HCT116 (cell line): ENCODE results near the gene WWOX. TPM values are rescaled to one million over a fixed set of nuclear protein-coding genes. Genes with fewer than 3 reads are reported as not detected.

Source experiments
- ATAC-seq: fragments of 200-7000 bp; cut with Tn5 transposase; 2 replicates; pipeline ENCODE4 v1.9.1; 2020; ENCODE audit warnings: mild to moderate bottlenecking, moderate library complexity
- BruUV-seq: library from RNA; stranded (reverse); fragments of 400-500 nt; replicated peaks from 2 replicates; lab custom pipeline; 2021; lab: Mats Ljungman, UMichigan
- CTCF ChIA-PET: fragments of 300-600 bp; sonication (Branson Sonifier 250); formaldehyde crosslinking; loops from one replicate; lab custom pipeline; 2021; ENCODE audit warnings: antibody characterized with exemption; lab: Charles Lee
- POLR2A ChIA-PET: fragments of 300-600, 350-600 bp; sonication (Branson Sonifier 250); formaldehyde crosslinking; loops from one replicate; lab custom pipeline; 2021; ENCODE audit warnings: antibody characterized with exemption; lab: Charles Lee
- RAD21 ChIA-PET, 2 experiments: fragments of 300-600 bp; sonication (Branson Sonifier 250); formaldehyde crosslinking; loops; one replicate each; lab custom pipeline; 2023; ENCODE audit warnings: low total read pairs in 2 of 2; ENCODE audit not compliant: uncharacterized antibody in 2 of 2, unreplicated experiment in 2 of 2, low non-redundant PET in 1 of 2; lab: Charles Lee
- DNase-seq: peaks from one replicate; pipeline ENCODE4 v3.0.0-alpha.2; 2010; ENCODE audit warnings: low read depth, low spot score
- H2AFZ ChIP-seq: fragments of 200-600 bp; shearing (Covaris generic), sonication (generic); 2 replicates; pipeline ENCODE4 v1.6.1; 2017; ENCODE audit warnings: low read depth, mixed run types, mixed read lengths, antibody characterized with exemption, low read length; ENCODE audit not compliant: poor library complexity, severe bottlenecking
- H3K27ac ChIP-seq: 2 replicates; pipeline ENCODE4 v1.5.1; 2012; ENCODE audit warnings: low read depth, low read length
- H3K27me3 ChIP-seq: fragments of 200-600 bp; sonication (generic); 2 replicates; pipeline ENCODE4 v1.6.1; 2016; ENCODE audit warnings: mixed run types, low read length, mixed read lengths; ENCODE audit not compliant: insufficient read depth
- H3K36me3 ChIP-seq, 2 experiments: fragments of 200-500 bp in 1 of 2; fragments of 200-600 bp in 1 of 2; sonication (Bioruptor generic) in 1 of 2; sonication (generic) in 1 of 2; 2 replicates each; pipeline versions ENCODE4 v1.5.1 to v1.6.1; 2014 to 2016; ENCODE audit warnings: low read length in 2 of 2, inconsistent platforms in 1 of 2, mixed read lengths in 1 of 2, mixed run types in 1 of 2; ENCODE audit not compliant: insufficient read depth in 2 of 2, control insufficient read depth in 1 of 2
- H3K4me1 ChIP-seq, 2 experiments: fragments of 200-600 bp in 1 of 2; sonication (generic) in 1 of 2; 2 replicates each; pipeline versions ENCODE4 v1.5.1 to v1.6.1; 2012 to 2017; ENCODE audit warnings: low read length in 2 of 2, inconsistent platforms in 1 of 2, mild to moderate bottlenecking in 1 of 2, mixed read lengths in 1 of 2, mixed run types in 1 of 2, moderate library complexity in 1 of 2; ENCODE audit not compliant: insufficient read depth in 2 of 2, control insufficient read depth in 1 of 2
- H3K4me2 ChIP-seq: fragments of 200-600 bp; sonication (generic); 2 replicates; pipeline ENCODE4 v1.6.1; 2017; ENCODE audit warnings: mixed run types, low read length, mixed read lengths
- H3K4me3 ChIP-seq, 2 experiments: fragments of 200-600 bp in 1 of 2; sonication (generic) in 1 of 2; replicated peaks in 1 of 2; 2 replicates each; pipeline ENCODE4 v1.5.1; 2011 to 2016; ENCODE audit warnings: low read length in 2 of 2, control low read depth in 1 of 2, low read depth in 1 of 2, mild to moderate bottlenecking in 1 of 2, mixed read lengths in 1 of 2, mixed run types in 1 of 2
- H3K79me2 ChIP-seq: fragments of 200-600 bp; sonication (generic); 2 replicates; pipeline ENCODE4 v1.6.1; 2017; ENCODE audit warnings: mild to moderate bottlenecking, mixed run types, low read length, moderate library complexity, mixed read lengths; ENCODE audit not compliant: insufficient read depth
- H3K9ac ChIP-seq: fragments of 200-600 bp; sonication (generic); 2 replicates; pipeline ENCODE4 v1.6.1; 2016; ENCODE audit warnings: low read length, mixed read lengths
- H3K9me2 ChIP-seq: fragments of 200-600 bp; sonication (generic), shearing (Covaris generic); 2 replicates; pipeline ENCODE4 v1.6.1; 2017; ENCODE audit warnings: mixed run types, mild to moderate bottlenecking, moderate library complexity; ENCODE audit not compliant: insufficient read depth
- H3K9me3 ChIP-seq, 2 experiments: fragments of 200-500 bp in 1 of 2; fragments of 200-600 bp in 1 of 2; sonication (Bioruptor generic) in 1 of 2; sonication (generic) in 1 of 2; 2 replicates each; pipeline ENCODE4 v1.6.1; 2014 to 2017; ENCODE audit warnings: low read length in 2 of 2, mixed read lengths in 2 of 2, inconsistent platforms in 1 of 2, low read depth in 1 of 2, mild to moderate bottlenecking in 1 of 2, mixed run types in 1 of 2, moderate library complexity in 1 of 2; ENCODE audit not compliant: control insufficient read depth in 1 of 2, insufficient read depth in 1 of 2
- H4K20me1 ChIP-seq: fragments of 200-600 bp; sonication (generic), shearing (Covaris generic); 2 replicates; pipeline ENCODE4 v1.6.1; 2017; ENCODE audit warnings: mixed run types, mild to moderate bottlenecking, moderate library complexity; ENCODE audit not compliant: insufficient read depth
- CBX3 ChIP-seq: IDR thresholded peaks from 2 replicates; pipeline ENCODE4 v1.6.1; 2012; ENCODE audit warnings: low read depth
- CEBPB ChIP-seq: IDR thresholded peaks from 2 replicates; pipeline ENCODE4 v1.6.1; 2012; ENCODE audit warnings: low read depth
- EZH2phosphoT487 ChIP-seq: fragments of 200-600 bp; IDR thresholded peaks from 2 replicates; pipeline ENCODE4 v1.6.1; 2018; ENCODE audit warnings: antibody characterized with exemption, borderline replicate concordance
- JUND ChIP-seq: IDR thresholded peaks from 2 replicates; pipeline ENCODE4 v1.6.1; 2012
- POLR2A ChIP-seq: IDR thresholded peaks from 2 replicates; pipeline ENCODE4 v1.7.0; 2011; ENCODE audit warnings: borderline replicate concordance; ENCODE audit not compliant: insufficient read depth, insufficient read length; ENCODE audit errors: extremely low read depth
- SRF ChIP-seq: IDR thresholded peaks from 2 replicates; pipeline ENCODE4 v1.6.1; 2012; ENCODE audit warnings: low read depth
- YY1 ChIP-seq: IDR thresholded peaks from 2 replicates; pipeline ENCODE4 v1.6.1; 2011; ENCODE audit warnings: low read length, low read depth, moderate library complexity, mild to moderate bottlenecking; ENCODE audit not compliant: insufficient replicate concordance; ENCODE audit errors: extremely low read depth
- ZNF274 ChIP-seq: fragments of 200-500 bp; sonication (Bioruptor generic); IDR thresholded peaks from 2 replicates; pipeline ENCODE4 v1.6.1; 2014; ENCODE audit warnings: mild to moderate bottlenecking, low read depth, low read length, inconsistent platforms
- intact Hi-C: fragments of 100-400 bp; cut with micrococcal nuclease; formaldehyde crosslinking; loops from 2 replicates; pipeline ENCODE4 v1.10.0; 2022
- total RNA-seq: library from RNA; stranded (reverse); gene quantifications from one replicate; pipeline ENCODE4 v1.2.1, GENCODE V29; 2021; ENCODE audit not compliant: unreplicated experiment
- TF ChIP-seq, protein P1 (sequence below): IDR thresholded peaks from 2 replicates; pipeline ENCODE4 v1.6.1; 2012
- TF ChIP-seq, protein P2 (sequence below), 3 experiments: fragments of 200-600 bp in 1 of 3; sonication (generic) in 1 of 3; IDR thresholded peaks in 2 of 3; conservative IDR thresholded peaks in 1 of 3; 2 replicates each; pipeline ENCODE4 v1.5.1; 2012 to 2017; ENCODE audit warnings: low read depth in 2 of 3, low read length in 2 of 3, antibody characterized with exemption in 1 of 3, borderline replicate concordance in 1 of 3, control low read depth in 1 of 3, mild to moderate bottlenecking in 1 of 3, mixed read lengths in 1 of 3, mixed run types in 1 of 3, moderate library complexity in 1 of 3; ENCODE audit not compliant: insufficient read depth in 1 of 3
- TF ChIP-seq, protein P3 (sequence below): IDR thresholded peaks from 2 replicates; pipeline ENCODE4 v1.6.1; 2011; ENCODE audit warnings: mild to moderate bottlenecking, low read length, moderate library complexity; ENCODE audit not compliant: insufficient replicate concordance; ENCODE audit errors: extremely low read depth
- TF ChIP-seq, protein P4 (sequence below): IDR thresholded peaks from 2 replicates; pipeline ENCODE4 v1.6.1; 2012; ENCODE audit warnings: low read depth

The WWOX gene
- total RNA-seq, 1 experiment from 2014 or later, result 13.7 TPM

DNA sequence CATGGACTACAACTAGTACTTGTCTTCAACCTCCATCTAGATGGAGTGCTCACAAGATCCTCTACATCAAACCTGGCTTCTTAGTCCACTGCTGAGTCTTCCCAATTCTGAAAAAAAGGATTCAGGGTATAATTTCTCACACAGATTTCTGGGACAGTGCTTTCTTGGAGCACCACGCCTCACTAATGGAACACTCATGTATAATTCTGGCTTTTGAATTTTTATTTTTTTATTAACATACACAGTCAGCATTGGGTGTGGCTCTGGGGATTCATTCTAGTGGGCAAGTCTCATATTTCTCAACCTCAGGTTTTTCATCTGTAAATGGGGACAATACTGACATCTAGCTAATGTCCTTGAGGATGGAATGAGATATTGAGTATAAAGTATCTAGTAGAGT, 696.0 kb downstream of the WWOX start:
- ATAC-seq, result no peak
- Histone ChIP-seq H3K4me2 (no peak overlapping the region), H3K4me1 (no peaks in the 10 kb centered on the region), H3K79me2 (no peaks in the 10 kb centered on the region), H3K4me3 (no peak overlapping the region), H3K27ac (no peak overlapping the region), H3K27me3 (no peaks in the 10 kb centered on the region), H2AFZ (no peak overlapping the region), H4K20me1 (no peaks in the 10 kb centered on the region), H3K36me3 (no peaks in the 10 kb centered on the region), H3K9ac (no peak overlapping the region), H3K9me2 (no peaks in the 10 kb centered on the region), H3K9me3 (peaks cover 0 to 3% of the 10 kb centered on the region in 2 experiments; a peak in 2 of 4 replicates)
- intact Hi-C loops, result no loop called here
- BruUV-seq, result no TSS peak
- POLR2A ChIA-PET, result no interaction called here
- RAD21 ChIA-PET, result no interaction called here
- TF ChIP-seq EZH2phosphoT487, result no peak
- TF ChIP-seq CEBPB, result no peak
- TF ChIP-seq JUND, result no peak
- TF ChIP-seq, protein P1, sequence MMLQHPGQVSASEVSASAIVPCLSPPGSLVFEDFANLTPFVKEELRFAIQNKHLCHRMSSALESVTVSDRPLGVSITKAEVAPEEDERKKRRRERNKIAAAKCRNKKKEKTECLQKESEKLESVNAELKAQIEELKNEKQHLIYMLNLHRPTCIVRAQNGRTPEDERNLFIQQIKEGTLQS, result no peak
- no peak for TF ChIP-seq YY1
- TF ChIP-seq, protein P2, sequence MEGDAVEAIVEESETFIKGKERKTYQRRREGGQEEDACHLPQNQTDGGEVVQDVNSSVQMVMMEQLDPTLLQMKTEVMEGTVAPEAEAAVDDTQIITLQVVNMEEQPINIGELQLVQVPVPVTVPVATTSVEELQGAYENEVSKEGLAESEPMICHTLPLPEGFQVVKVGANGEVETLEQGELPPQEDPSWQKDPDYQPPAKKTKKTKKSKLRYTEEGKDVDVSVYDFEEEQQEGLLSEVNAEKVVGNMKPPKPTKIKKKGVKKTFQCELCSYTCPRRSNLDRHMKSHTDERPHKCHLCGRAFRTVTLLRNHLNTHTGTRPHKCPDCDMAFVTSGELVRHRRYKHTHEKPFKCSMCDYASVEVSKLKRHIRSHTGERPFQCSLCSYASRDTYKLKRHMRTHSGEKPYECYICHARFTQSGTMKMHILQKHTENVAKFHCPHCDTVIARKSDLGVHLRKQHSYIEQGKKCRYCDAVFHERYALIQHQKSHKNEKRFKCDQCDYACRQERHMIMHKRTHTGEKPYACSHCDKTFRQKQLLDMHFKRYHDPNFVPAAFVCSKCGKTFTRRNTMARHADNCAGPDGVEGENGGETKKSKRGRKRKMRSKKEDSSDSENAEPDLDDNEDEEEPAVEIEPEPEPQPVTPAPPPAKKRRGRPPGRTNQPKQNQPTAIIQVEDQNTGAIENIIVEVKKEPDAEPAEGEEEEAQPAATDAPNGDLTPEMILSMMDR (IDR thresholded peaks at IDR 0.05 in 2 of 3, conservative IDR thresholded peaks at IDR 0.05 in 1 of 3; ENCODE audit: borderline replicate concordance in 1 of 3, insufficient read depth in 1 of 3, low read depth in 2 of 3, low read length in 2 of 3), result no peak
- TF ChIP-seq ZNF274, result no peak
- no peak for TF ChIP-seq POLR2A
- no peak for TF ChIP-seq SRF
- TF ChIP-seq CBX3, result no peak
- TF ChIP-seq, protein P3, sequence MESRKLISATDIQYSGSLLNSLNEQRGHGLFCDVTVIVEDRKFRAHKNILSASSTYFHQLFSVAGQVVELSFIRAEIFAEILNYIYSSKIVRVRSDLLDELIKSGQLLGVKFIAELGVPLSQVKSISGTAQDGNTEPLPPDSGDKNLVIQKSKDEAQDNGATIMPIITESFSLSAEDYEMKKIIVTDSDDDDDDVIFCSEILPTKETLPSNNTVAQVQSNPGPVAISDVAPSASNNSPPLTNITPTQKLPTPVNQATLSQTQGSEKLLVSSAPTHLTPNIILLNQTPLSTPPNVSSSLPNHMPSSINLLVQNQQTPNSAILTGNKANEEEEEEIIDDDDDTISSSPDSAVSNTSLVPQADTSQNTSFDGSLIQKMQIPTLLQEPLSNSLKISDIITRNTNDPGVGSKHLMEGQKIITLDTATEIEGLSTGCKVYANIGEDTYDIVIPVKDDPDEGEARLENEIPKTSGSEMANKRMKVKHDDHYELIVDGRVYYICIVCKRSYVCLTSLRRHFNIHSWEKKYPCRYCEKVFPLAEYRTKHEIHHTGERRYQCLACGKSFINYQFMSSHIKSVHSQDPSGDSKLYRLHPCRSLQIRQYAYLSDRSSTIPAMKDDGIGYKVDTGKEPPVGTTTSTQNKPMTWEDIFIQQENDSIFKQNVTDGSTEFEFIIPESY, result no peak
- TF ChIP-seq, protein P4, sequence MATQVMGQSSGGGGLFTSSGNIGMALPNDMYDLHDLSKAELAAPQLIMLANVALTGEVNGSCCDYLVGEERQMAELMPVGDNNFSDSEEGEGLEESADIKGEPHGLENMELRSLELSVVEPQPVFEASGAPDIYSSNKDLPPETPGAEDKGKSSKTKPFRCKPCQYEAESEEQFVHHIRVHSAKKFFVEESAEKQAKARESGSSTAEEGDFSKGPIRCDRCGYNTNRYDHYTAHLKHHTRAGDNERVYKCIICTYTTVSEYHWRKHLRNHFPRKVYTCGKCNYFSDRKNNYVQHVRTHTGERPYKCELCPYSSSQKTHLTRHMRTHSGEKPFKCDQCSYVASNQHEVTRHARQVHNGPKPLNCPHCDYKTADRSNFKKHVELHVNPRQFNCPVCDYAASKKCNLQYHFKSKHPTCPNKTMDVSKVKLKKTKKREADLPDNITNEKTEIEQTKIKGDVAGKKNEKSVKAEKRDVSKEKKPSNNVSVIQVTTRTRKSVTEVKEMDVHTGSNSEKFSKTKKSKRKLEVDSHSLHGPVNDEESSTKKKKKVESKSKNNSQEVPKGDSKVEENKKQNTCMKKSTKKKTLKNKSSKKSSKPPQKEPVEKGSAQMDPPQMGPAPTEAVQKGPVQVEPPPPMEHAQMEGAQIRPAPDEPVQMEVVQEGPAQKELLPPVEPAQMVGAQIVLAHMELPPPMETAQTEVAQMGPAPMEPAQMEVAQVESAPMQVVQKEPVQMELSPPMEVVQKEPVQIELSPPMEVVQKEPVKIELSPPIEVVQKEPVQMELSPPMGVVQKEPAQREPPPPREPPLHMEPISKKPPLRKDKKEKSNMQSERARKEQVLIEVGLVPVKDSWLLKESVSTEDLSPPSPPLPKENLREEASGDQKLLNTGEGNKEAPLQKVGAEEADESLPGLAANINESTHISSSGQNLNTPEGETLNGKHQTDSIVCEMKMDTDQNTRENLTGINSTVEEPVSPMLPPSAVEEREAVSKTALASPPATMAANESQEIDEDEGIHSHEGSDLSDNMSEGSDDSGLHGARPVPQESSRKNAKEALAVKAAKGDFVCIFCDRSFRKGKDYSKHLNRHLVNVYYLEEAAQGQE, result no peak
- DNase-seq, result no peak
- CTCF ChIA-PET, result no interaction called here
